ENCODE measurements around the gene REC8. TPM values are rescaled to one million over a fixed set of nuclear protein-coding genes. Genes with fewer than 3 reads are reported as not detected.

The REC8 gene
- total RNA-seq, 6 experiments from 2014 or later: 1.6 to 7.4 (median 3.4) TPM

DNA sequence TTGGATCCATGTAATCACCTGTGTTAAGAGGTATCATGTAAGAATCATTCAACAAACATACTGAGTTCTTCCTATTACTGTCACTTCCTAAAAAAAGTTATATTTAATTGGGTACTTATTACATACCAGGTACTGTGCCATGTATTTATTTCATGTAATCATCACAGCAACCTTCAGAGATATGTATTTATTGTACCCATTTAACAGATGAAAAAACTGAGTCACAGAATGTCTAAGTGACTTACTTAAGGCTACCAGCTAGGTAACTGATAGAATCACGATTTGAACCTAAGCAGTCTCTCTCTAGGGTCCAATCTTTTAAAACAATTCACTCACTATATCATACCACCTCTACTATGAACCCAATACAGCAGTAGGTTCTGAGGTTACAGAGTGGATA, 27.4 kb upstream of the REC8 start:
- DNase-seq: no peak
- Histone ChIP-seq H3K27me3 (no peaks in the 10 kb centered on the region), H3K4me3 (no peak overlapping the region), H3K4me1 (peaks cover 0 to 32% (median 9%) of the 10 kb centered on the region in 4 donors), H3K9me3 (no peaks in the 10 kb centered on the region), H3K27ac (no peak overlapping the region), H3K36me3 (peaks cover 0 to 23% (median 3%) of the 10 kb centered on the region in 4 donors)
- ATAC-seq: no peak
- TF ChIP-seq, protein P1, sequence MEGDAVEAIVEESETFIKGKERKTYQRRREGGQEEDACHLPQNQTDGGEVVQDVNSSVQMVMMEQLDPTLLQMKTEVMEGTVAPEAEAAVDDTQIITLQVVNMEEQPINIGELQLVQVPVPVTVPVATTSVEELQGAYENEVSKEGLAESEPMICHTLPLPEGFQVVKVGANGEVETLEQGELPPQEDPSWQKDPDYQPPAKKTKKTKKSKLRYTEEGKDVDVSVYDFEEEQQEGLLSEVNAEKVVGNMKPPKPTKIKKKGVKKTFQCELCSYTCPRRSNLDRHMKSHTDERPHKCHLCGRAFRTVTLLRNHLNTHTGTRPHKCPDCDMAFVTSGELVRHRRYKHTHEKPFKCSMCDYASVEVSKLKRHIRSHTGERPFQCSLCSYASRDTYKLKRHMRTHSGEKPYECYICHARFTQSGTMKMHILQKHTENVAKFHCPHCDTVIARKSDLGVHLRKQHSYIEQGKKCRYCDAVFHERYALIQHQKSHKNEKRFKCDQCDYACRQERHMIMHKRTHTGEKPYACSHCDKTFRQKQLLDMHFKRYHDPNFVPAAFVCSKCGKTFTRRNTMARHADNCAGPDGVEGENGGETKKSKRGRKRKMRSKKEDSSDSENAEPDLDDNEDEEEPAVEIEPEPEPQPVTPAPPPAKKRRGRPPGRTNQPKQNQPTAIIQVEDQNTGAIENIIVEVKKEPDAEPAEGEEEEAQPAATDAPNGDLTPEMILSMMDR (IDR thresholded peaks at IDR 0.05): no peak
- TF ChIP-seq POLR2A (IDR thresholded peaks at IDR 0.05): no peak
- intact Hi-C loops (cut with DNase I): no loop called here
- WGBS (ENCODE audit: insufficient coverage, low coverage, low lambda C conversion rate, missing lambda C conversion rate): 100% methylated on average over 1 of the region's 1 CpG

DNA sequence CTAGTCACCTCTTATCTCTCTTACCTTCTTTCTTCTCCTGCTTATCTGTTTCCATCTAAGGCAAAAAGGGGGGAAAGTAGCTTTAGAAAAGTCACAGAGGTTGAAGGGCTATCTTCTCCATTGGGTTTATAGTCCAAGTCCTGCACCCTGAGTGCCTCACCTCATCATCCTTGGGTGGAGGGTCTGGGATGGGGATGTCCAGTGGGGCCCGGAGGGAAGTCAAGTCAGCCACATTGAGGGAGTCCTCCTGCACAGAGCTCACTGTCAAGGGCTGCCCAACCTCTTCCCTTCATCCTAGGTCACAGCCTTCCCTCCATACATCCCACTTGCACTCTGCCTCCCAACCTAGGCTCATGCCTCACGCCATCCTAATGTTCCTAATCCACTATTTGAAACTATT, 26.7 kb upstream of the REC8 start:
- H3K27ac ChIP-seq: no peak overlapping the region
- no peak for ATAC-seq
- no peaks in the 10 kb centered on the region for H3K27me3 ChIP-seq
- peaks cover 0 to 26% (median 6%) of the 10 kb centered on the region in 4 donors for H3K36me3 ChIP-seq
- WGBS (ENCODE audit: insufficient coverage, low coverage, low lambda C conversion rate, missing lambda C conversion rate): 75% methylated on average over 1 of the region's 2 CpGs
- peaks cover 0 to 25% (median 7%) of the 10 kb centered on the region in 4 donors for H3K4me1 ChIP-seq
- TF ChIP-seq POLR2A (IDR thresholded peaks at IDR 0.05): no peak
- TF ChIP-seq, protein P1 (IDR thresholded peaks at IDR 0.05): no peak
- DNase-seq: no peak
- intact Hi-C loops (cut with DNase I): no loop called here
- H3K4me3 ChIP-seq: peak overlapping the region in 1 of 3 donors; percentile 86
- no peaks in the 10 kb centered on the region for H3K9me3 ChIP-seq

DNA sequence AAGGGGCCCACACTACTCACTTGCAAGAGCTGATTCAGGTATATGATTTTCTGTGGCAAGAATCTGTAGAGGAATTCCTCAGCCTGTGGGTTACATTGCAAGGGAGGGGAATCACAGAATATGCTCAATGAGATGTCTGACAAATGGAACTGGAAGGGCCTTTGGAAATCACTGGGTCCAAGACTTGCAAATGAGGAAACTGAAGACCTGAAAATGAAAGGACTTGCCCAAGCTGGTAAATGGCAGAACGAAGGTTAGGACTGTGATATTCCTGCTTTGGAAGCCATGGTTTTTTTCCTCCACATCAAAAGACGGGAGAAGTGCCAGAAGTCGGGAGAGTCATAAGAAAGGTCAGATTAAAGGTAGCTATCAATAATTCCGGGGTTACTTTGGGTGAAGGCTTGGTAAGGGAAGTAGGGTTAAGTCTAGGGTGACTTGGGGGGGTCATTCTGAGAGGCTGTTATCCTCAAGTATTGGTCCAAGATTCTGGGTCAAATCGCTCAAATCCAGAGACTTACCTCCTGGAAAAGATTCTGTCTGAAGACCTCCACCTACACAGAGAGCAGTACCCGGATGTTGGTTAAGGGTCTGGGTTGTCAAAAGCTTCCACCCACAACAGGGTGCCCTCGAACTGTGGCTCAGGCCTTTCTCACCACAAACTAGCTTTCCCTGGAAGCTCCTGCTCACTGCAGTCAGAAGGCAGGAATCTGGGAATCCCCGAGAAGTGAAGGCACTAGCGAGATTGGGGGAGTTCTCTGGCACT, 26.0 kb upstream of the REC8 start:
- Histone ChIP-seq H3K9me3 (no peaks in the 10 kb centered on the region), H3K4me3 (peak overlapping the region; percentile 70 to 86 (median 83)), H3K27me3 (no peaks in the 10 kb centered on the region), H3K4me1 (peaks cover 0 to 22% (median 6%) of the 10 kb centered on the region in 4 donors), H3K27ac (peak overlapping the region; percentile 49 to 79 (median 74)), H3K36me3 (peaks cover 0 to 31% (median 10%) of the 10 kb centered on the region in 4 donors)
- under 1% methylated on average over 8 of the region's 9 CpGs for WGBS (ENCODE audit: insufficient coverage, low coverage, low lambda C conversion rate, missing lambda C conversion rate)
- no peak for DNase-seq
- TF ChIP-seq, protein P1 (IDR thresholded peaks at IDR 0.05): no peak
- TF ChIP-seq POLR2A (IDR thresholded peaks at IDR 0.05): no peak
- ATAC-seq: no peak
- intact Hi-C loops (cut with DNase I): no loop called here

DNA sequence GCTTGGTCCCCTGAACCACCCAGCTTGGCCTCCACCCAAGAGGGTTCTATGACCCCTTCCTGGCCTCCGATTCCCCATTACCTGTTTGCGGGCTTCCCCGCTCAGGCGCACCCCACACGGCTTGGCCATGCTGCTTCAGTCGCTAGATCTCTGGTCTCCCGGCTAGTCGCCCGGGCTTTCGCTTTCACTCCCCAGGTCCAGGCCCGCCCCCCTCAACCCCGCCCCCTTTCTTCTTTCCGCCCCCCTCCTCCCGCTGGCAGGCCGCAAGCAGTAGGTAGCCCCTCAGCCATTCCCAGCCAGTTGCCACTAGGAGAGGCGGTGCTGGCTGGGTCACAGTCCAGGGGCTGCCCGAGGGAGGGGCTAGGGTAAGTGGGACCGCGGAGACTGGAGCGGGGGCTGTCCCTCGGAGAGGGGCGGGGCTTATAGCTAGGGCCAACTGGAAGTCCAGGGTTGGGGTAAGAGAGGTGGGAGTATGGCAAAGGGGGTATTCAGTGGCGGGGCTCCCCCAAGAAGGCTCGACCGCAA, 25.4 kb upstream of the REC8 start, which contains the start of gene PSME2:
TSS of gene PSME2 (minus strand) at position 158 of the 525 bp plus-strand sequence. CDS start at position 129, 29 bp downstream.
- Histone ChIP-seq H3K36me3 (peaks cover 0 to 38% (median 14%) of the 10 kb centered on the region in 4 donors), H3K27ac (peak within 1 kb of the TSS; percentile 49 to 79 (median 75)), H3K9me3 (no peaks in the 10 kb centered on the region), H3K27me3 (no peaks in the 10 kb centered on the region), H3K4me1 (peaks cover 0 to 22% (median 6%) of the 10 kb centered on the region in 4 donors), H3K4me3 (peak within 1 kb of the TSS; percentile 70 to 86 (median 83))
- WGBS (ENCODE audit: insufficient coverage, low coverage, low lambda C conversion rate, missing lambda C conversion rate): 0% methylated on average over 23 of the region's 25 CpGs
- ATAC-seq (peak; percentile 84 to 91 (median 87)), DNase-seq (peak; percentile 98 to 99 (median 99))
- TF ChIP-seq, protein P1 (IDR thresholded peaks at IDR 0.05): no peak
- TF ChIP-seq POLR2A (IDR thresholded peaks at IDR 0.05): peak; percentile 22
- intact Hi-C loops (cut with DNase I): no loop called here
